Mucosa of stomach (tissue), 1 donor: ENCODE results near the gene DPYSL3.

Source experiments
- H3K27me3 ChIP-seq: one replicate; pipeline ENCODE4 v1.7.0; 2013; ENCODE audit warnings: mild to moderate bottlenecking, low read length; ENCODE audit not compliant: control insufficient read depth, insufficient read depth
- H3K36me3 ChIP-seq: one replicate; pipeline ENCODE4 v1.7.0; 2013; ENCODE audit warnings: low read length; ENCODE audit not compliant: control insufficient read depth, insufficient read depth
- H3K4me1 ChIP-seq: one replicate; pipeline ENCODE4 v1.7.0; 2013; ENCODE audit warnings: mild to moderate bottlenecking, low read length; ENCODE audit not compliant: control insufficient read depth, insufficient read depth
- H3K4me3 ChIP-seq: one replicate; pipeline ENCODE4 v1.7.0; 2013; ENCODE audit warnings: low read length
- H3K9ac ChIP-seq: one replicate; pipeline ENCODE4 v1.7.0; 2013; ENCODE audit warnings: mild to moderate bottlenecking, low read length, moderate library complexity
- H3K9me3 ChIP-seq: one replicate; pipeline ENCODE4 v1.7.0; 2013; ENCODE audit warnings: mild to moderate bottlenecking, low read length, moderate library complexity; ENCODE audit not compliant: control insufficient read depth
- donor health status: Pancreatic carcinoma.

Gene DPYSL3

DNA sequence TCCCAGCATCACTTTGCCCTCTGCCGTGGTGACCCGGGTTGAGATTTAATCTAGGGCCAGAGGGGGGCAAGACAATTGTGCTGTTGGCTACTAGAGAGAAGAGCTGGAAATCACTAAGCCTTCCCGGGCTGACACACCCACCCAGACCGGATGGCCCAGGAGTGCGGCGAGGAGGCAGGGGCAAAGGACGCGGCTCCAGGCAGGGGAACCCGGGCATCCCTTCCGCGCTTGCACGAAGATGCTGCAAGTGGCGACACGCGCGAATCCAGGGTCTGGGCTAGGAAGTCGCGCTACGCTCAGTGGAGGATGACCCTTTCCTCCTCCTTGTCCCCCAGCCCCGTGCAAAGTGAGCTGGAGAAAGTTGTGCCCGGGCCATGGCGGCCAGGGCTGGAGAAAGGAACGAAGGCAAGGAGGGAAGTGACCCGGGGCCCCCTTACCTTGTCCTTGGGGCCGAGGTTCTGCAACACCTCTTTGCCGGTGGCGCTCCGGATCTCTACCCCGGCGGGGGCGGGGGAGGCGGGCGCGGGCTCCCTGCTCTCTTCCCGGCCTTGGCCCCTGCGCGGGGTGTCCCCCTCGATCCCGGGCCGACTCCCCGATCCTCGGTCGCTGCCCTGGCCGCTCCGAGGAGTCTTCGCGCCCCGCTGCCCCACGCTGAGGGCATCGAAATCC, 693 bp downstream of the DPYSL3 start:
- peaks cover 10% of the 10 kb centered on the region for H3K4me1 ChIP-seq
- no peaks in the 10 kb centered on the region for H3K36me3 ChIP-seq
- H3K9me3 ChIP-seq = no peaks in the 10 kb centered on the region
- peak overlapping the region; percentile 53 for H3K9ac ChIP-seq
- peak overlapping the region; percentile 35 for H3K4me3 ChIP-seq
- peaks cover 33% of the 10 kb centered on the region for H3K27me3 ChIP-seq

DNA sequence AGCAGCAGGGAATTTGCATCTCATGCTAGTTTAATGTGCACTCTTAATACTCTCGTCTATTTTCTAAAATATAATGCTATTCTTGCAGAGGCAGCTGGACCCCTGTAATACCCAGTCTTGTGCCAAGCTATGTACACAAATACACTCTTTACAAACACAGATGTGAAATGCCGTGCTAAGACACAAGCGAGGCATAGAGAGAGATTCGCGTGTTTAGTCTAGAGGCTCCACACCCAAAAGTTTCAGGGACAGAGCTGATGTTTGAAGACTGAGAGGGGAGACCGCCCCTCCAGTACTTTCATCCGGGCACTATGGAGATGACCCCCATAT, 1.2 kb downstream of the DPYSL3 start:
- no peaks in the 10 kb centered on the region for H3K9me3 ChIP-seq
- H3K27me3 ChIP-seq = peaks cover 33% of the 10 kb centered on the region
- peak overlapping the region; percentile 53 for H3K9ac ChIP-seq
- H3K4me1 ChIP-seq = peaks cover 10% of the 10 kb centered on the region
- H3K4me3 ChIP-seq = no peak overlapping the region
- H3K36me3 ChIP-seq = no peaks in the 10 kb centered on the region

DNA sequence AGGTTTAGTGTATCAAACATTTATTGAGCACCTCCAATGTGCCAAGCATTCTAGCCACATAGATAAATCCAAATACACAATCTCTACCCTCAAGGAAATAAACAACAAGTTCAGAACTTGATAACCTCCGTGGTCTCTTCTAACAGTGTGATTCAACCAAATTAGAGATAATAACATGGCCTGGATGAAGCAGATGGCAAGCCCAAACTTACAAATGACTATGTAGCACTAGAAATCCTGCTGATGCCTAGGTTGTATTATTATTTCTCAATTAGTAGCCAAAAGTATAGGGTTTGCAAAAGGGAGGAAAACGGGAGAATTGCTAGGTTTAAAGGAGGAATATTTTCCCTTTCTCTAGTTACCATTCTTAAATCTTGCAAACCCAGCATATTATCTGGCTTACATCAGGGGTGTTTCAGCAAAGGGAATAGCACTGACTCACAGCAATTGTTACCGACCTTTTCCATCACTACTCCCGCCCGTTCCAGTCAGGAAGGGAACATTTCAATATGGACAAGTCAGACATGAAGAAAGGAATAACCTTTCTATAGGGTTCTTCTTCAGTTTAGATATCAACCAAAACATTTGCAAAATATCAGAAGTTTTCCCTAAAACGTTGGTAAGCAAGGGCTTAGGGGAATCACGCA, 2.3 kb downstream of the DPYSL3 start:
- Histone ChIP-seq H3K4me1 (peaks cover 10% of the 10 kb centered on the region), H3K27me3 (peaks cover 33% of the 10 kb centered on the region), H3K9ac (no peak overlapping the region), H3K36me3 (no peaks in the 10 kb centered on the region), H3K9me3 (no peaks in the 10 kb centered on the region), H3K4me3 (no peak overlapping the region)

DNA sequence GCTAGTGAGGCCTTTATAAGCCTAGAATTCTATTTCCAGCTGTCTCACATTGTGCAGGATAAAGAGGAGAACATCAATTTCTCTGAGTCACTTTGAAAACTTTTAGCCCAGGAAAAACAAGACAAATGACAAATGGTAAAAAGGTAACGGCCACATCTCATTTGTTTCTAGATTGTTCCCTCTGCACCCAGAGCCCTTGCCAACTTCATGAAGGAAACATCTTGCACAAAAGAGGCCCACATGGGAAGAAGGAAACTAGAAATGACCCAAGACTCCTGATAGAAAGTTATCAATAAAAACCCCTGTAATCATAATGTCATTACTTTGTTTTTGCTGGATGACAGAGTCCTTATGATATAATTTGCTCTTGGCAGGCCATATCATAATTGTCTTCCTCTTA, 5.3 kb downstream of the DPYSL3 start:
- Histone ChIP-seq H3K4me3 (no peak overlapping the region), H3K27me3 (peaks cover 16% of the 10 kb centered on the region)

DNA sequence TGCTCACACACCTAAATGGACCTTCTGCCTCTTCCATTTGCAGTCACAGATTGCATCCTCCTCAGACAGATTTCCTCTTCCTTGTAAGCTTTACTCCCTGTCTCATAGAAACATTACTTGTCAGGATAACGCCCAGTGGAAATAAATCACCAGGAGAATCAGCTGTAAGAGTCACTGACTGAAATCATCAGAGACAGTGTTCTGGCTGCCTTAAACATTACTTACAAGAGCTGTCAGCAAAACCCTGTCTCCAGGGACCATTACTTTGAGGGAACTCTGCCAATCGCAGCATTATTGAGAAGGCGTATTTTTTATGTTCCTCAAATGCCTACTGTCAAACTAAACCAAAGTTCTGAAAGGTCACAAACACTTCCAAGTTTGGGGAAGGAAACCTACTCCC, 5.9 kb downstream of the DPYSL3 start:
- Histone ChIP-seq H3K27me3 (peaks cover 11% of the 10 kb centered on the region), H3K9ac (no peak overlapping the region), H3K9me3 (no peaks in the 10 kb centered on the region), H3K4me3 (no peak overlapping the region), H3K4me1 (peaks cover 2% of the 10 kb centered on the region), H3K36me3 (no peaks in the 10 kb centered on the region)

More for the DNA sequence above, 5.3 kb downstream of the DPYSL3 start:
- Histone ChIP-seq H3K4me1 (peaks cover 8% of the 10 kb centered on the region), H3K36me3 (no peaks in the 10 kb centered on the region), H3K9me3 (no peaks in the 10 kb centered on the region), H3K9ac (no peak overlapping the region)

DNA sequence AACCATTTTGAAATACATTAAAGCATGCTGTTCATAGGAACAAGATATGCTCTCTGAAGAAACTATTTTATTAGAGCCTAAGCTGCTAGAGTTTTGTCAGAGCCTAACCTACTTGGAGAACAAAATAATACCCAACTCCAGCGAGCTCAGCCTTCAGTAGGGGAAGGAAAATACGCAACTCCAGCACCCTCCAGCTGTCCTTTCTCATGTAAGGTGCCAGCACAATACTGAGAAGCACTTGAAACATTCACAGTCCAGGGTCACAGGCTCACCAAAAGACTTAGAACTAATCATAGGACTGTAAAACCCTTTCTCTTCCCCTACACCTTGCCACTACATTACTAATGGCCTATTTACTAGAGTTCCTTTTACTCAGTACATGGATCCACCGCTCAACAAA, 18.9 kb downstream of the DPYSL3 start:
- Histone ChIP-seq H3K27me3 (no peaks in the 10 kb centered on the region), H3K9me3 (no peaks in the 10 kb centered on the region)

DNA sequence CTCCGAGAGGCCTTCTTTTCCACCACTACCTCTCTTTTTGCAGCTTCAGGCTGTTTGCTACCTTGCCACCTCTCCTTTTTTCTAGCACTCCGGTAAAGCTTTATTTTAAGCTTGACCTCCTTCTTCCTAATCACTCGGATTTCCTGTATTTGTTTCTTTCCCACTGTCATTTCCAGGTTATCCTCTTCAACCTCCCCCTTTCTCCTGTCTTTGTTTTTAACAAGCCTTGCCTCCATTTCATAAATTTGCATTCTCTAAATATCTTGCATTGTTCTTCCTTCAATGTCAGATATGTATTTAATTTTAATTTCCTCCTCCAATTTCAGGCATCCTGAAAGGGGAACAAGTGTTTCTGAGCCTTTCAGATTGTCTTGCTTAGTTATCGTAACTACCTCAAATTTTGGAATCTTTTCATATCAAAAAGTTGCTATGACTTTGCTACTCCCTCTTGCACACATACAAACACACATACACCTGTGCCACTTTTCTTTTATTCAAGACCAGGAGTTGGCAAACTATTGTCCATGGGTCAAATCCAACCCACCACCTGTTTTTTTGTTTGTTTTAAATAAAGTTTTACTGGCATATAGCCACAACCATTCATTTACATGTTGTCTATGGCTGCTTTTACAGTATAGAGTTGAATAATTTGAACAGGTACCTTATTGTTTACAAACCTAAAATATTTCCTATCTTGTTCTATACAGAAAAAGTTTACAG, 22.7 kb downstream of the DPYSL3 start:
- H3K4me1 ChIP-seq = peaks cover 9% of the 10 kb centered on the region

More for the DNA sequence above, 18.9 kb downstream of the DPYSL3 start:
- no peak overlapping the region for H3K4me3 ChIP-seq
- no peak overlapping the region for H3K9ac ChIP-seq
- H3K36me3 ChIP-seq = no peaks in the 10 kb centered on the region
- no peaks in the 10 kb centered on the region for H3K4me1 ChIP-seq

DNA sequence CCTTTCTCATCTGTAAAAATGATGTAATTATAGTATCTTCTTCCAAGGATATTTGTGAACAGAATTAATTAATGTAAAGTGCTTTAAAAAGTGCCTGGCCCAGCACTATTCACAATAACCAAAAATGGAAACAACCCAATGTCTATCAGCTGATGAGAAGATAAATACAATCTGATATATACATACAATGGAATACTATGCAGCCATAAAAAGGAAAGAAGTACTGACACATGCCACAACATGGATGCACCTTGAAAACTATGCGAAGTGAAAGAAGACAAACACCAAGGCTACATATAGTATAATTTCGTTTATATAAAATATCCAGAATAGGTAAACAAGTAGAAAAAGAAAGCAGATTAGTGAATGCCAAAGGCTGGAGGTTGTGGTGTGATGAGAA, 24.1 kb downstream of the DPYSL3 start:
- no peak overlapping the region for H3K9ac ChIP-seq
- no peaks in the 10 kb centered on the region for H3K9me3 ChIP-seq
- H3K4me1 ChIP-seq = peaks cover 12% of the 10 kb centered on the region
- H3K27me3 ChIP-seq = no peaks in the 10 kb centered on the region
- no peaks in the 10 kb centered on the region for H3K36me3 ChIP-seq
- no peak overlapping the region for H3K4me3 ChIP-seq

More for the DNA sequence above, 22.7 kb downstream of the DPYSL3 start:
- Histone ChIP-seq H3K27me3 (no peaks in the 10 kb centered on the region), H3K36me3 (no peaks in the 10 kb centered on the region), H3K9me3 (no peaks in the 10 kb centered on the region), H3K9ac (no peak overlapping the region), H3K4me3 (no peak overlapping the region)

DNA sequence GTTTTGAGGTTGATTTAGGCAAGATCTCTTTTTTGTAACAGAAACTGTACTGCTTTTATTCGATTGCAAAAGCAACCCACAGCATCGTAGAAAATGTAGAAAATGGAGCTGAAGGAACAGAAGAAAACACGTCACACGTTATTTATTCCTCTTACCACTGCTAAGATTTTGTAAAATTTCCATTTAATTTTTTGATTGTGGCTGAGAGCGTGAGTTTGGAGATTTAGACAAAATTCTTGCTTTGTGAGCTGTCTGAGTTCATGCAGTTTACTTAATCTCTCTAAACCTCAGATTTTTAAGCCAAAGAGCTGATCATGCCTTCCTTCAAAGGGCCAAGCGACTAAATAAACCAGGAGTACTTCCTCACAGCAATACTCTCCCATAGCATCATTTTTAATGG, 24.8 kb downstream of the DPYSL3 start:
- no peak overlapping the region for H3K9ac ChIP-seq
- H3K36me3 ChIP-seq = no peaks in the 10 kb centered on the region

DNA sequence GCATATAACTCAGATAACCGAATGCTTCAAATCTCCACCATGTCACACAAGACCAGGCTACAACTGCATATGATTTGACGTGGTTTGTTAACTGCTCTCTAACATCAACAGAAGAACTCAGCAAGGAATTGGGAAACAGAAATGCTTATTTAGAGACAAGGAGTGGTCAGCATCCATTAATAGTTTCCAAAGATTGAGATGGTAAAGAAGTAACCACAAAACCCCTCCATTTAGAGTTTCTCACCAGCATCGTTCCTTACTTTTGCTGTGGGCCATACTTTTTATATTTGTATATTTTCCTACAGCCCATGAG, 25.2 kb downstream of the DPYSL3 start:
- Histone ChIP-seq H3K9ac (no peak overlapping the region), H3K4me1 (peaks cover 12% of the 10 kb centered on the region), H3K36me3 (no peaks in the 10 kb centered on the region), H3K4me3 (no peak overlapping the region), H3K9me3 (no peaks in the 10 kb centered on the region), H3K27me3 (no peaks in the 10 kb centered on the region)

More for the DNA sequence above, 24.8 kb downstream of the DPYSL3 start:
- H3K9me3 ChIP-seq = no peaks in the 10 kb centered on the region
- H3K27me3 ChIP-seq = no peaks in the 10 kb centered on the region
- no peak overlapping the region for H3K4me3 ChIP-seq
- H3K4me1 ChIP-seq = peaks cover 12% of the 10 kb centered on the region

DNA sequence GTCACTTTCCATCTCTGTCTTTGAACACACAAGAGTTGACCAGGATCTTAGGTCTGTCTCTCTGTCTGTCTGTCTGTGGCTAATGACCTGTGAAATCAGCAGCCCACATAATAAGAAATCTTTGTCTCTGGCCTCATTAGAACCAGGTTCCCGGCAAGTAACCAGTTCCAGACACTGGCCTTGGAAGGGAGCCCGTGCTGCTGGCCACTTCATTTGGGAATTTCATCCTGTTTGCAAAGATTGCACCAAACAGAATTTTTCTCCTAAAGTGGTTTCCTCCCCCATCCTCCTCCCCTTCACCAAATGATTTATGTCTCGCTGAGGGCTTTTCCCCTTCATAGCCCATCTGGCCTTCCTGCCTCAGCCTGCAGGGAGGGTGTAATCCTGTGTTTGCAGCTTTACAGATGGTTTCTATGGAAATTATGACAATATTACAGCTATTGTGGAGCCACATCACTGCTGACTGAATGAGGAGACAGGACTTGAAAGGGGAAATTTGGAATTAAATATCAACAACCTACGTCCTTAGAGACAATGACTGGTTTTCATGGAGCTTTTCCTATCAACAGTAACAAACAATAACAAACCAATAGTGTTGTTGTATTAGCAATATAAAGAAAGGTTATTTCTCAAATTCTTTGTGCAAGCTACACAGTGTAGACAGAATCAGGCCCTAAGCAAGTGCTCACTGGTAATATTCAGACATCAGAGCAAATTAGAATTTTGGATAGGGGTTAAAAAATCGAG, 25.7 kb downstream of the DPYSL3 start:
- Histone ChIP-seq H3K4me3 (no peak overlapping the region), H3K9ac (peak overlapping the region; percentile 28)

More for the DNA sequence above, 25.7 kb downstream of the DPYSL3 start:
- H3K27me3 ChIP-seq = no peaks in the 10 kb centered on the region
- H3K36me3 ChIP-seq = no peaks in the 10 kb centered on the region
- H3K4me1 ChIP-seq = peaks cover 12% of the 10 kb centered on the region
- H3K9me3 ChIP-seq = no peaks in the 10 kb centered on the region
